Measurements from ENCODE around the gene TRIM63.

The TRIM63 gene

GRCh38 chr1:26038904-26039303 is 28.5 kb downstream of the TRIM63 start:
- TF ChIP-seq SUZ12 (IDR thresholded peaks at IDR 0.05; ENCODE audit: extremely low read depth, insufficient read depth, insufficient read length) (no peak), ZNF274 (IDR thresholded peaks at IDR 0.05; ENCODE audit: low read depth, low read length) (no peak), YY1 (IDR thresholded peaks at IDR 0.05; ENCODE audit: insufficient read depth, insufficient read length) (no peak)
- Histone ChIP-seq H3K27me3 (ENCODE audit: insufficient read depth, insufficient read length) (peaks cover 40% of the 10 kb centered on the region), H3K4me1 (ENCODE audit: insufficient read depth, insufficient read length) (peaks cover 16% of the 10 kb centered on the region)

GRCh38 chr1:26038477-26038876 is 29.0 kb downstream of the TRIM63 start:
- no peak for DNase-seq (ENCODE audit: low read depth, low spot score)
- no peak overlapping the region for H3K9ac ChIP-seq (ENCODE audit: insufficient read length, low read depth)
- H3K4me3 ChIP-seq (ENCODE audit: insufficient read length, low read depth), result no peak overlapping the region
- no peaks in the 10 kb centered on the region for H3K9me3 ChIP-seq (ENCODE audit: insufficient read depth, low read length)
- no peaks in the 10 kb centered on the region for H3K36me3 ChIP-seq (ENCODE audit: insufficient read depth, insufficient read length, low read length)
- no peak for TF ChIP-seq YY1 (IDR thresholded peaks at IDR 0.05; ENCODE audit: insufficient read depth, insufficient read length)
- TF ChIP-seq ZNF274 (IDR thresholded peaks at IDR 0.05; ENCODE audit: low read depth, low read length), result no peak
- peaks cover 16% of the 10 kb centered on the region for H3K4me1 ChIP-seq (ENCODE audit: insufficient read depth, insufficient read length)
- peaks cover 40% of the 10 kb centered on the region for H3K27me3 ChIP-seq (ENCODE audit: insufficient read depth, insufficient read length)

More at GRCh38 chr1:26038904-26039303, 28.5 kb downstream of the TRIM63 start:
- DNase-seq (ENCODE audit: low read depth, low spot score), result no peak
- no peak overlapping the region for H3K9ac ChIP-seq (ENCODE audit: insufficient read length, low read depth)
- H3K4me3 ChIP-seq (ENCODE audit: insufficient read length, low read depth), result no peak overlapping the region
- H3K9me3 ChIP-seq (ENCODE audit: insufficient read depth, low read length), result no peaks in the 10 kb centered on the region
- H3K36me3 ChIP-seq (ENCODE audit: insufficient read depth, insufficient read length, low read length), result no peaks in the 10 kb centered on the region

- Histone ChIP-seq H3K9me3 (ENCODE audit: insufficient read depth, low read length) (no peaks in the 10 kb centered on the region), H3K9ac (ENCODE audit: insufficient read length, low read depth) (no peak overlapping the region), H3K4me3 (ENCODE audit: insufficient read length, low read depth) (no peak overlapping the region), H3K36me3 (ENCODE audit: insufficient read depth, insufficient read length, low read length) (no peaks in the 10 kb centered on the region), H3K27me3 (ENCODE audit: insufficient read depth, insufficient read length) (peaks cover 40% of the 10 kb centered on the region), H3K4me1 (ENCODE audit: insufficient read depth, insufficient read length) (peaks cover 16% of the 10 kb centered on the region)
- TF ChIP-seq SUZ12 (IDR thresholded peaks at IDR 0.05; ENCODE audit: extremely low read depth, insufficient read depth, insufficient read length), result no peak
- no peak for TF ChIP-seq YY1 (IDR thresholded peaks at IDR 0.05; ENCODE audit: insufficient read depth, insufficient read length)
- no peak for DNase-seq (ENCODE audit: low read depth, low spot score)
These were observed 29.5 kb downstream of the TRIM63 start for GRCh38 chr1:26037904-26038303.

- peaks cover 34% of the 10 kb centered on the region for H3K27me3 ChIP-seq (ENCODE audit: insufficient read depth, insufficient read length)
- H3K9ac ChIP-seq (ENCODE audit: insufficient read length, low read depth), result peak overlapping the region; percentile 92
- no peaks in the 10 kb centered on the region for H3K36me3 ChIP-seq (ENCODE audit: insufficient read depth, insufficient read length, low read length)
- H3K9me3 ChIP-seq (ENCODE audit: insufficient read depth, low read length), result no peaks in the 10 kb centered on the region
- no peak for DNase-seq (ENCODE audit: low read depth, low spot score)
- H3K4me3 ChIP-seq (ENCODE audit: insufficient read length, low read depth), result no peak overlapping the region
- TF ChIP-seq SUZ12 (IDR thresholded peaks at IDR 0.05; ENCODE audit: extremely low read depth, insufficient read depth, insufficient read length), result no peak
- no peak for TF ChIP-seq YY1 (IDR thresholded peaks at IDR 0.05; ENCODE audit: insufficient read depth, insufficient read length)
- no peak for TF ChIP-seq ZNF274 (IDR thresholded peaks at IDR 0.05; ENCODE audit: low read depth, low read length)
- H3K4me1 ChIP-seq (ENCODE audit: insufficient read depth, insufficient read length), result peaks cover 16% of the 10 kb centered on the region
These were observed 30.6 kb downstream of the TRIM63 start for GRCh38 chr1:26036756-26037281.

- Histone ChIP-seq H3K9me3 (ENCODE audit: insufficient read depth, low read length) (no peaks in the 10 kb centered on the region), H3K4me3 (ENCODE audit: insufficient read length, low read depth) (peak overlapping the region; percentile 89), H3K27me3 (ENCODE audit: insufficient read depth, insufficient read length) (peaks cover 34% of the 10 kb centered on the region), H3K4me1 (ENCODE audit: insufficient read depth, insufficient read length) (peaks cover 19% of the 10 kb centered on the region), H3K36me3 (ENCODE audit: insufficient read depth, insufficient read length, low read length) (no peaks in the 10 kb centered on the region), H3K9ac (ENCODE audit: insufficient read length, low read depth) (peak overlapping the region; percentile 92)
- DNase-seq (ENCODE audit: low read depth, low spot score), result peak; percentile 68
- no peak for TF ChIP-seq SUZ12 (IDR thresholded peaks at IDR 0.05; ENCODE audit: extremely low read depth, insufficient read depth, insufficient read length)
- TF ChIP-seq YY1 (IDR thresholded peaks at IDR 0.05; ENCODE audit: insufficient read depth, insufficient read length), result no peak
- TF ChIP-seq ZNF274 (IDR thresholded peaks at IDR 0.05; ENCODE audit: low read depth, low read length), result no peak
These were observed 31.3 kb downstream of the TRIM63 start for GRCh38 chr1:26035959-26036755.

GRCh38 chr1:26035203-26035958 is 32.0 kb downstream of the TRIM63 start:
- Histone ChIP-seq H3K4me3 (ENCODE audit: insufficient read length, low read depth) (peak overlapping the region; percentile 89), H3K4me1 (ENCODE audit: insufficient read depth, insufficient read length) (peaks cover 19% of the 10 kb centered on the region), H3K36me3 (ENCODE audit: insufficient read depth, insufficient read length, low read length) (no peaks in the 10 kb centered on the region), H3K9ac (ENCODE audit: insufficient read length, low read depth) (peak overlapping the region; percentile 92), H3K9me3 (ENCODE audit: insufficient read depth, low read length) (no peaks in the 10 kb centered on the region), H3K27me3 (ENCODE audit: insufficient read depth, insufficient read length) (peaks cover 34% of the 10 kb centered on the region)
- DNase-seq (ENCODE audit: low read depth, low spot score), result peak; percentile 96
- TF ChIP-seq ZNF274 (IDR thresholded peaks at IDR 0.05; ENCODE audit: low read depth, low read length) (no peak), SUZ12 (IDR thresholded peaks at IDR 0.05; ENCODE audit: extremely low read depth, insufficient read depth, insufficient read length) (no peak), YY1 (IDR thresholded peaks at IDR 0.05; ENCODE audit: insufficient read depth, insufficient read length) (no peak)
